ENCODE data around the gene SENP8.

The SENP8 gene

GRCh38 chr15:72112116-72112515, 6.1 kb upstream of the SENP8 start:
- no peak for TF ChIP-seq CTCF (IDR thresholded peaks at IDR 0.05; ENCODE audit: control insufficient read depth, insufficient read depth, low read depth, low read length, missing control alignments)
- DNase-seq (ENCODE audit: low read depth), result no peak
- H3K4me3 ChIP-seq (ENCODE audit: control insufficient read depth, low read depth, low read length), result no peak overlapping the region

GRCh38 chr15:72112805-72113204, 5.4 kb upstream of the SENP8 start:
- no peak overlapping the region for H3K4me3 ChIP-seq (ENCODE audit: control insufficient read depth, low read depth, low read length)
- TF ChIP-seq CTCF (IDR thresholded peaks at IDR 0.05; ENCODE audit: control insufficient read depth, insufficient read depth, low read depth, low read length, missing control alignments), result no peak
- no peak for DNase-seq (ENCODE audit: low read depth)

- DNase-seq (ENCODE audit: low read depth), result no peak
- no peak for TF ChIP-seq CTCF (IDR thresholded peaks at IDR 0.05; ENCODE audit: control insufficient read depth, insufficient read depth, low read depth, low read length, missing control alignments)
- H3K4me3 ChIP-seq (ENCODE audit: control insufficient read depth, low read depth, low read length), result no peak overlapping the region
Measured at GRCh38 chr15:72113347-72114031, 4.7 kb upstream of the SENP8 start.

DNA sequence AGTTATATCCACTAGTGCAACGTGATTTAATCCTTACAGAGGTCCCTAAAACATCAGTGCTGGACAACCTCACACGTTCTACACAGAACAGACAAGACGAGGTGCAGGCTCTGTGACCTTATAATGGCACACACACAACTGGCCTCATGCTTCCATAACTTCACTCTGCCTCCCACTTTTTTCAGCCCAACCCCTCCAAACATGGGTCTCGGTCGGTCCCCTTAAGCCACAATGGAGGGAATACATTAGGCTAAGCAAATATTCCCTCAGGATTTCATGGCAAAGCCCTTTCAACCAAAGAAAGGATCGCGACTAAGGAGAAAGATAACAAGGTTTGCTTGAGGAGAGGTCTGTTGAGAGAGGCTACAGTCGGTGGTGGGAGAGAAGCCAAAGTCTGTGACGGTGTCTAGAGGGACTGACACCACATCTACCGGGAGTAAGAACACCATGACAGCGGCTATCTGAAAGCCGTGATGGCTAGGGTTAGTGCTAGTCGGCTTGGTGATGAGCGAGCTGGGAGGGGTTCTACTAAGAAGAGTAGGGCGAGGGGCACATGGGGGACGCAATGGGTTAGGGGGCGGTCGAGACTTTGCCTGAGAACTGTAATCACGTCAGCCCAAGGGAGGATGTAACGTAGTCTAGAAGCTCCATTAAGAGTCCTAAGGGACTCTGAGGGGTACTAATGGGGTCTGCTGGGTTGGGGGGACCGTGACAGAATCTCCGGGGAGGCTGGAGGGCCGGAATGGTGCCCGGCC, 1.3 kb upstream of the SENP8 start:
- H3K4me3 ChIP-seq (ENCODE audit: control insufficient read depth, low read depth, low read length), result peak overlapping the region; percentile 67
- no peak for TF ChIP-seq CTCF (IDR thresholded peaks at IDR 0.05; ENCODE audit: control insufficient read depth, insufficient read depth, low read depth, low read length, missing control alignments)
- DNase-seq (ENCODE audit: low read depth), result no peak

DNA sequence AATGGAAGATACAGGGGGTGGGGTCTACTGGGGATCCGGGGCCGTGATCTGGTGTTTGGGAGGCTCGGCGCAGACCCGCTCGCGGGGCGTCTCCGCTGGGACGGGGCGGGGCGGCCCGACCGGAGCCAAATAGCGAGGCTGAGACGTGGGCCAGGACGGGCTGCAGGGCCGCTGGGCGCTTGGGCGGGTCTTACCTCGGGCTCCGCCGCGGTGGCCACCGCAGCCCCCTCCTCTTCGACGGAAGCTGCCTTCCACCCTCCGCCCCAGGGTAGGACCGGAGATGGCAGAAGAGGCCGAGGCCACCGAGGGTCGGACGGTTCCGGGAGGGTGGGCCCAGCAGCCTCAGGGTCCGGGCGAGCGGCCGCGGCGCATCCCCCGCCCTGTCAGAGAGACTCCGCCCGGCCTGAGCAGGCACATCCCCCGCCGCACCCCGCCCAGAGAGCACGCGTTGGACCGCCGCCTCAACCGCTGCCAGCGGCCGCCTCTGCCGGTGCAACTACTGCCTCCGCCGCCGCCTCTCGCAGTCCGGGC, 652 bp upstream of the SENP8 start:
- TF ChIP-seq CTCF (IDR thresholded peaks at IDR 0.05; ENCODE audit: control insufficient read depth, insufficient read depth, low read depth, low read length, missing control alignments), result no peak
- DNase-seq (ENCODE audit: low read depth), result no peak

DNA sequence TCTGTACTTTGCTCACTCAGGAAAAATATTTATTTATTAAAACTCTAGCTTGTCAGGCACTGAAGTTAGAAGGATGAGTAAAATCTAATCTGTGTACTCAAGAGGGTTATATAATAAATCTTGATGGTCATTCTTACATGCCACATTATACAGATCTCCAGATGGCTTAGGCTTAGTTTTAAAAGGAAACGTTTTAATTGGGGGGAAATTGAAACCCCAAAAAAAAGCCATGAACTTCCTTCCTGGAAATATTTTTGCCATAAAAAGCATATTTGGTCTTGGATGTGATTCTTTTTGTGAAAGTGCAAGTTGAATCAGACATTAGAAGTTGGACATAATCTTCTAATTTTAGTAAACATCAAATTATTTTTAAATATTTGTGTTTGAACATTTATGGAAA, 6.0 kb downstream of the SENP8 start:
- no peak overlapping the region for H3K4me3 ChIP-seq (ENCODE audit: control insufficient read depth, low read depth, low read length)
- DNase-seq (ENCODE audit: low read depth), result no peak
- TF ChIP-seq CTCF (IDR thresholded peaks at IDR 0.05; ENCODE audit: control insufficient read depth, insufficient read depth, low read depth, low read length, missing control alignments), result no peak

More for the DNA sequence above, 652 bp upstream of the SENP8 start:
- peak overlapping the region; percentile 67 for H3K4me3 ChIP-seq (ENCODE audit: control insufficient read depth, low read depth, low read length)
